ENCODE results near the gene ANKRD23.

The ANKRD23 gene

GRCh38 chr2:96881349-96882195 lies 37.8 kb upstream of the ANKRD23 start:
- H3K4me3 ChIP-seq (replicated peaks in 1 of 2; ENCODE audit: low read depth in 2 of 2, low read length in 2 of 2): no peak overlapping the region
- TF ChIP-seq CTCF (IDR thresholded peaks at IDR 0.05; ENCODE audit: low read depth, low read length): no peak
- peak in 1 of 2 donors; percentile 48 for DNase-seq (ENCODE audit: low read depth in 2 of 2)

GRCh38 chr2:96880891-96881273 lies 37.1 kb upstream of the ANKRD23 start:
- no peak overlapping the region for H3K4me3 ChIP-seq (replicated peaks in 1 of 2; ENCODE audit: low read depth in 2 of 2, low read length in 2 of 2)
- TF ChIP-seq CTCF (IDR thresholded peaks at IDR 0.05; ENCODE audit: low read depth, low read length): no peak

GRCh38 chr2:96879545-96880040 lies 35.8 kb upstream of the ANKRD23 start:
- TF ChIP-seq CTCF (IDR thresholded peaks at IDR 0.05; ENCODE audit: low read depth, low read length): no peak
- H3K4me3 ChIP-seq (replicated peaks in 1 of 2; ENCODE audit: low read depth in 2 of 2, low read length in 2 of 2): no peak overlapping the region
- DNase-seq (ENCODE audit: low read depth in 2 of 2): no peak

More at GRCh38 chr2:96880891-96881273, 37.1 kb upstream of the ANKRD23 start:
- DNase-seq (ENCODE audit: low read depth in 2 of 2): no peak

GRCh38 chr2:96878796-96879544 lies 35.1 kb upstream of the ANKRD23 start:
- no peak for TF ChIP-seq CTCF (IDR thresholded peaks at IDR 0.05; ENCODE audit: low read depth, low read length)
- no peak overlapping the region for H3K4me3 ChIP-seq (replicated peaks in 1 of 2; ENCODE audit: low read depth in 2 of 2, low read length in 2 of 2)
- DNase-seq (ENCODE audit: low read depth in 2 of 2): no peak

- DNase-seq (ENCODE audit: low read depth in 2 of 2): no peak
- TF ChIP-seq CTCF (IDR thresholded peaks at IDR 0.05; ENCODE audit: low read depth, low read length): no peak
- H3K4me3 ChIP-seq (replicated peaks in 1 of 2; ENCODE audit: low read depth in 2 of 2, low read length in 2 of 2): no peak overlapping the region
Observed at GRCh38 chr2:96878171-96878570, 34.4 kb upstream of the ANKRD23 start.

- no peak overlapping the region for H3K4me3 ChIP-seq (replicated peaks in 1 of 2; ENCODE audit: low read depth in 2 of 2, low read length in 2 of 2)
- no peak for TF ChIP-seq CTCF (IDR thresholded peaks at IDR 0.05; ENCODE audit: low read depth, low read length)
- DNase-seq (ENCODE audit: low read depth in 2 of 2): no peak
Observed at GRCh38 chr2:96877631-96878092, 33.8 kb upstream of the ANKRD23 start.
